KOPT-K1 (cell line): ENCODE results near the gene PCDH8.
"Not testable (repeated sequence)": the region's sequence is repeated elsewhere in the genome, so short reads cannot be mapped to it uniquely, and the experiment has no call there.

Experiments used
- H3K27ac ChIP-seq: fragments of 200-600 bp; sonication (generic); 2 replicates; pipeline ENCODE4 v1.5.1; 2016; ENCODE audit warnings: antibody characterized with exemption, mild to moderate bottlenecking, low read depth, low read length; ENCODE audit not compliant: poor library complexity, severe bottlenecking
- H3K36me3 ChIP-seq: fragments of 200-600 bp; sonication (generic); 2 replicates; pipeline ENCODE4 v1.5.1; 2017; ENCODE audit warnings: antibody characterized with exemption, mild to moderate bottlenecking, low read length, moderate library complexity; ENCODE audit not compliant: insufficient read depth
- H3K9me3 ChIP-seq: fragments of 200-600 bp; sonication (generic); 2 replicates; pipeline ENCODE4 v1.5.1; 2017; ENCODE audit warnings: antibody characterized with exemption, low read length, mild to moderate bottlenecking; ENCODE audit not compliant: insufficient read depth, poor library complexity, severe bottlenecking

PCDH8 gene

GRCh38 chr13:52845334-52845761 is 3.1 kb downstream of the PCDH8 start:
- Histone ChIP-seq H3K9me3 (peaks cover 27% of the 10 kb centered on the region), H3K27ac (no peak overlapping the region)

GRCh38 chr13:52844836-52845235 is 3.6 kb downstream of the PCDH8 start:
- Histone ChIP-seq H3K36me3 (no peaks in the 10 kb centered on the region), H3K9me3 (peaks cover 24% of the 10 kb centered on the region), H3K27ac (no peak overlapping the region)

More at GRCh38 chr13:52845334-52845761, 3.1 kb downstream of the PCDH8 start:
- no peaks in the 10 kb centered on the region for H3K36me3 ChIP-seq

DNA sequence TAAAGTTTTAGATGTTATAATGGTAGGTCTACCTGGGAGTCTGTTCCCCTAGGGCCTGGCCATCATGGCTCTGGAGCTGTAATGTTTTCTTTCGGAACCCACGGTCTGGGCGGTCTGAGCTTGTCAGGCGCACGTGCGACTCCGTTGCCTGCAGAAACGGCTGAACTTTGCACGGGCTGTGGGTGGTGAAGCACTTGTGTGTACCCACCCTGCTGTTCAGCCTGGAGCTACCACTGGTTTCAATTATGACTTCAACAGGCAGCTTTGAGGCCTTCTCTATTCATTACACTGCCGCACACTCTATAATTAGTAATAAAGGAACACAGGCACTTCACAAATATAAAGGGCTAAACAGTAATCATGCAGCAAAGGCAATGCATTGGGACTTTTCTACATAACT is 6.0 kb downstream of the PCDH8 start:
- H3K27ac ChIP-seq, result no peak overlapping the region
- H3K9me3 ChIP-seq, result peaks cover 13% of the 10 kb centered on the region

GRCh38 chr13:52840066-52840465 is 8.4 kb downstream of the PCDH8 start:
- H3K27ac ChIP-seq, result no peak overlapping the region
- no peaks in the 10 kb centered on the region for H3K36me3 ChIP-seq
- H3K9me3 ChIP-seq, result peaks cover 1% of the 10 kb centered on the region

More for the DNA sequence above, 6.0 kb downstream of the PCDH8 start:
- no peaks in the 10 kb centered on the region for H3K36me3 ChIP-seq

GRCh38 chr13:52838433-52839107 is 9.9 kb downstream of the PCDH8 start:
- Histone ChIP-seq H3K9me3 (no peaks in the 10 kb centered on the region), H3K36me3 (no peaks in the 10 kb centered on the region), H3K27ac (no peak overlapping the region)

GRCh38 chr13:52837850-52838249 is 10.6 kb downstream of the PCDH8 start:
- Histone ChIP-seq H3K36me3 (no peaks in the 10 kb centered on the region), H3K27ac (no peak overlapping the region), H3K9me3 (no peaks in the 10 kb centered on the region)

DNA sequence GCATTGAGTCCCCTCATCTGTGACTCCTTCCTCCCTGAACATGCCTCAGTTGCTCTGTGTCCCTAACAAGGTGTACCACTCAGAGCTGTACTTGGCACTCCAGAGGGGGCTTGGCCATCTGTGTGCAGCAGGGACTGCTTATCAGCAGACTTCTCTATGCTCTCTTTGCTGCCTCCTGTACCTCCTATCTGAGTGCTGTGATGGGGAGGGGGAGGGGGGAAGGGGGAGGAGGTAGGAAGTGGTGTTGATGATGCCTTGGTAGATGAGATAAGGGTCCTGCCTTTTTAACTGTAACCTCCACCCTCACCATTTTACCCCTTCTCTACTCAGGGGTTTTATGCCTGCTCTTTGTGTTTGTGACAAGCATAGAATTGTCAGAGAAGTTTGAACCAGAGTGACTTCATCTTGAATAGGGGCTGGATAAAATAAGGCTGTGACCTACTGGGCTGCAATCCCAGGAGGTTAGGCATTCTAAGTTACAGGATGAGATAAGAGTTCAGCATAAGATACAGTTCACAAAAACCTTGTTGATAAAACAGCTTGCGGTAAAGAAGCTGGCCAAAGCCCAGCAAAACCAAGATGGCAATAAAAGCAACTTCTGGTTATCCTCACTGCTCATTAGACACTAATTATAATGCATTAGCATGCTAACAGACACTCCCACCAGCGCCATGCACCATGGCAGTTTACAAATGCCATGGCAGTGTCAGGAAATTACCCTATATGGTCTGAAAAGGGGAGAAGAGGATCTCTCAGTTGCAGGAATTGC is 13.2 kb downstream of the PCDH8 start:
- Histone ChIP-seq H3K27ac (no peak overlapping the region), H3K36me3 (no peaks in the 10 kb centered on the region), H3K9me3 (no peaks in the 10 kb centered on the region)

GRCh38 chr13:52833296-52833875 is 15.1 kb downstream of the PCDH8 start:
- Histone ChIP-seq H3K36me3 (no peaks in the 10 kb centered on the region), H3K27ac (no peak overlapping the region), H3K9me3 (no peaks in the 10 kb centered on the region)

DNA sequence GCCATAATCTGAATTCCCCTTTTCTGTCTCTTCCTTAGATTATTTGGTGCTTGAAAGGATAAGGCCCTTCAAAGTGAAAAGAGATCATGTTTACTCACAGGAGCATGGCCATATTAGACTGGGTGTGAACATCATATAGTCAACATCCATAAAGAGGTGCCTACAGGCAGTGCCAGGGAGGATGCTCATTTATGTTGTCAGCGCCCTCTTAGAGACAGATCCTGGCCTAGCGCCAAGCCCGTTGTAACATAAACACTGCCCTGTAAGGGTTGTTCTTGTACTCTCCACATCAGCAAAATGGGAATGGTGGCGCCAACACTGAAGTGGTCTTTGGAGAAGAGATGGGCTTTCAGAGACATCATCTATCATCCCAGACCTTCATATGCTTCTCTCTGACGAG is 16.1 kb downstream of the PCDH8 start:
- no peaks in the 10 kb centered on the region for H3K9me3 ChIP-seq
- H3K36me3 ChIP-seq, result no peaks in the 10 kb centered on the region
- H3K27ac ChIP-seq, result no peak overlapping the region

- H3K27ac ChIP-seq, result no peak overlapping the region
- H3K9me3 ChIP-seq, result no peaks in the 10 kb centered on the region
- H3K36me3 ChIP-seq, result no peaks in the 10 kb centered on the region
Measured at GRCh38 chr13:52830946-52831345, 17.5 kb downstream of the PCDH8 start.

DNA sequence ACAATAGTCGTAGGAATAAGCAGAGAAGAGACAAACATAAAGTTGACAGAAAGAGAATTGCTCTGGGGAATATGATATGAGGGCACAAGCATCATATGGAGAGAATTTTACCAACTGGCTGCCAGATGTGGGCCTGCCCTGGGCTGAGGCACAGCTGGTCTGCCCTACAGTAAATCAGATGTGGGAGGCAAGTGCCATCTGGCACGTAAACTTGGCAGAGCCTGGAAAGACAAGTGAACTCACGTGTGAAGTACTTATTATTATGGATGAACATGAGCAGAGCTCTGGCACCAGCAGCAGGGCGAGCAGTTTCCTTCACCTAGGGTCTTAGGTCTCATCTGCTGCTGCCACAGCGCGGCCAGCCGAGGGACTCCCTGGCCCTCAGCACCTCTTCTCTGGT is 20.6 kb downstream of the PCDH8 start:
- no peaks in the 10 kb centered on the region for H3K36me3 ChIP-seq

DNA sequence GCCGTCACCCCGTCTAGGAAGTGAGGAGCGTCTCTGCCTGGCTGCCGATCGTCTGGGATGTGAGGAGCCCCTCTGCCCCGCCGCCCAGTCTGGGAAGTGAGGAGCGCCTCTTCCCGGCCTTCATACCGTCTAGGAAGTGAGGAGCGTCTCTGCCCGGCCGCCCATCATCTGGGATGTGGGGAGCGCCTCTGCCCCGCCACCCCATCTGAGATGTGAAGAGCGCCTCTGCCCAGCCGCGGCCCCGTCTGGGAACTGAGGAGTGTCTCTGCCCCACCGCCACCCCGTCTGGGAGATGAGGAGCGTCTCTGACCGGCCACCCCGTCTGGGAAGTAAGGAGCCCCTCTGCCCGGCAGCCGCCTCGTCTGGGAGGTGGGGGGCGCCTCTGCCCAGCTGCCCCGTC is 30.6 kb downstream of the PCDH8 start:
- not testable (repeated sequence) for H3K9me3 ChIP-seq, H3K27ac ChIP-seq

More for the DNA sequence above, 20.6 kb downstream of the PCDH8 start:
- no peaks in the 10 kb centered on the region for H3K9me3 ChIP-seq
- no peak overlapping the region for H3K27ac ChIP-seq

GRCh38 chr13:52815330-52815729 is 33.1 kb downstream of the PCDH8 start:
- H3K27ac ChIP-seq, result no peak overlapping the region
- H3K9me3 ChIP-seq, result no peaks in the 10 kb centered on the region
- H3K36me3 ChIP-seq, result no peaks in the 10 kb centered on the region

More for the DNA sequence above, 30.6 kb downstream of the PCDH8 start:
- H3K36me3 ChIP-seq, result not testable (repeated sequence)

- Histone ChIP-seq H3K9me3 (no peaks in the 10 kb centered on the region), H3K36me3 (no peaks in the 10 kb centered on the region), H3K27ac (no peak overlapping the region)
Measured at GRCh38 chr13:52812941-52813340, 35.5 kb downstream of the PCDH8 start.

- no peaks in the 10 kb centered on the region for H3K9me3 ChIP-seq
- no peak overlapping the region for H3K27ac ChIP-seq
- no peaks in the 10 kb centered on the region for H3K36me3 ChIP-seq
Measured at GRCh38 chr13:52811841-52812240, 36.6 kb downstream of the PCDH8 start.
